Endothelial cell (in vitro differentiated cells): Measurements from ENCODE around the gene RAP2A. TPM values are rescaled to one million over a fixed set of nuclear protein-coding genes. Genes with fewer than 3 reads are reported as not detected.
A peak's percentile ranks its signal among the peaks of the same experiment; 100 is the strongest.

Experiments
- DNase-seq: peaks from one replicate; pipeline ENCODE4 v3.0.0; 2021; ENCODE audit warnings: low spot score
- H3K27ac Mint-ChIP-seq: one replicate; pipeline ENCODE4 v1.8.0; 2021; ENCODE audit warnings: mixed read lengths, inconsistent platforms; ENCODE audit not compliant: unreplicated experiment
- H3K27me3 Mint-ChIP-seq: one replicate; pipeline ENCODE4 v1.8.0; 2021; ENCODE audit warnings: mild to moderate bottlenecking, moderate library complexity, mixed read lengths, inconsistent platforms; ENCODE audit not compliant: unreplicated experiment
- H3K36me3 Mint-ChIP-seq: one replicate; pipeline ENCODE4 v1.8.0; 2021; ENCODE audit warnings: mild to moderate bottlenecking, low read depth, mixed read lengths, inconsistent platforms; ENCODE audit not compliant: unreplicated experiment
- H3K4me1 Mint-ChIP-seq: one replicate; pipeline ENCODE4 v1.8.0; 2021; ENCODE audit warnings: mild to moderate bottlenecking, mixed read lengths, inconsistent platforms; ENCODE audit not compliant: unreplicated experiment
- H3K4me3 Mint-ChIP-seq: one replicate; pipeline ENCODE4 v1.8.0; 2021; ENCODE audit warnings: mild to moderate bottlenecking, mixed read lengths, inconsistent platforms; ENCODE audit not compliant: unreplicated experiment
- H3K9me3 Mint-ChIP-seq: one replicate; pipeline ENCODE4 v1.8.0; 2021; ENCODE audit warnings: mixed read lengths, inconsistent platforms; ENCODE audit not compliant: unreplicated experiment
- CTCF ChIP-seq: fragments of 200-600 bp; sonication (generic); IDR thresholded peaks from one replicate; pipeline ENCODE4 v1.5.0; 2021; ENCODE audit warnings: antibody characterized with exemption; ENCODE audit not compliant: unreplicated experiment
- total RNA-seq: library from RNA; stranded (reverse); fragmentation: NEBNext Ultra II Directional; extraction: Animal tissue kit (Norgen Biotek cat#: 25700); gene quantifications from one replicate; pipeline ENCODE4 v1.2.1, GENCODE V29; 2021; ENCODE audit not compliant: unreplicated experiment

Gene RAP2A
- total RNA-seq, 1 donor from 2014 or later = 52.3 TPM

DNA sequence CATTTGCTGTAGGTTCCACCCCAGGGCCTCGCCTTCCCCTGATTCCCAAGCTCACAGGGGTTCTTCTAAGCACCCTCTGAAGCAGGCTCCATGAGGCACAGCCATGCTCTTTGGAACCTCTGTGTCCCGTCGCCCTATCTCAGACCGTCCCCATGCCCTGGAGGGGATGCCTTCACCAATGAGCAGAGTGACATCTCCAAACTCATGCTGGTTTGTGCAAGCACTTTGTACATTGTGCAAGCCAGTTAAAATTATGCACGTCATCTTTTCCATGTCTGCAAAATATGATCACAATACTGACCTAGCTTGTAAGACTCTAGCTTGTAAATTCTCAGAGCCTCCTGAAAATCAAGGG lies 46.5 kb upstream of the RAP2A start:
- Mint-ChIP-seq H3K27ac (peak overlapping the region; percentile 45), H3K9me3 (no peaks in the 10 kb centered on the region), H3K4me3 (peak overlapping the region; percentile 38), H3K4me1 (peaks cover 3% of the 10 kb centered on the region), H3K27me3 (peaks cover 8% of the 10 kb centered on the region), H3K36me3 (peaks cover 50% of the 10 kb centered on the region)
- TF ChIP-seq CTCF = no peak
- DNase-seq = no peak

GRCh38 chr13:97387890-97388289 lies 46.1 kb upstream of the RAP2A start:
- Mint-ChIP-seq H3K4me3 (no peak overlapping the region), H3K9me3 (no peaks in the 10 kb centered on the region), H3K27me3 (peaks cover 8% of the 10 kb centered on the region), H3K4me1 (peaks cover 3% of the 10 kb centered on the region), H3K36me3 (peaks cover 46% of the 10 kb centered on the region), H3K27ac (no peak overlapping the region)
- TF ChIP-seq CTCF = no peak
- no peak for DNase-seq

- no peak for TF ChIP-seq CTCF
- H3K27me3 Mint-ChIP-seq = peaks cover 8% of the 10 kb centered on the region
- peaks cover 41% of the 10 kb centered on the region for H3K36me3 Mint-ChIP-seq
- H3K4me1 Mint-ChIP-seq = peaks cover 3% of the 10 kb centered on the region
- DNase-seq = no peak
- H3K9me3 Mint-ChIP-seq = no peaks in the 10 kb centered on the region
- peak overlapping the region; percentile 4 for H3K4me3 Mint-ChIP-seq
- peak overlapping the region; percentile 43 for H3K27ac Mint-ChIP-seq
Observed at GRCh38 chr13:97388373-97388772, 45.6 kb upstream of the RAP2A start.

DNA sequence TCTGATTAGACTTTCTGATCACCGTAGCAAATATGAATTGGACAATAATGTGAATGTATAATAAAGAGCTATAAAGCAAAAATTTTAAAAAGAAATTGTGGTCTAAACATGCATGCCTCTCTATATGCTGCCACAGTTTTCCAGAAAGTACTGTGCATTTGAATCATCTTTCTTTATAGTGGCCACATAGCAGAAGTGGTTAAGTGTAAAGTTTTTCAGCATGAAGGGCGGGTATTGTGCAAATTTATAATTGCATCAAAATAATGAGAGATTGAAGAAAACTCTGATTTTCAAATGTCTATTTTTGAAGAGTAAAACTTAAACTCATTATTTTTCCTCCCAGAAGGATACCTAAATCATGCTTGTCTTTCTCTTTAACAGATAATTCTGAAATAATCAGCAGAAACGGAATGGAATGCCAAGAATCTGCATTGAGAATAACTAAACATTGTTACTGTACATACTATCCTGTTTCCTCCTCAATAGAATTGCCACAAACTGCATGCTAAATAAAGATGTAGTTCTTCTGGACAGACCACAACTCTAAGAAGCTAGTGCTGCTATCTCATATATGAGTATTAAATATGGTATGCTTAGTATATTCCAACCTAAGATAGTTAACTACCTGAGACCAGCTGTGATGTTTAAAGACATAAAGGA lies 42.9 kb upstream of the RAP2A start:
- Mint-ChIP-seq H3K9me3 (no peaks in the 10 kb centered on the region), H3K4me1 (peaks cover 3% of the 10 kb centered on the region), H3K4me3 (no peak overlapping the region), H3K27ac (no peak overlapping the region), H3K27me3 (peaks cover 8% of the 10 kb centered on the region), H3K36me3 (peaks cover 29% of the 10 kb centered on the region)
- no peak for TF ChIP-seq CTCF
- no peak for DNase-seq

GRCh38 chr13:97392020-97392419 lies 41.9 kb upstream of the RAP2A start:
- Mint-ChIP-seq H3K4me3 (no peak overlapping the region), H3K36me3 (peaks cover 19% of the 10 kb centered on the region)
- TF ChIP-seq CTCF = no peak

More at GRCh38 chr13:97392020-97392419, 41.9 kb upstream of the RAP2A start:
- Mint-ChIP-seq H3K9me3 (no peaks in the 10 kb centered on the region), H3K27me3 (peaks cover 9% of the 10 kb centered on the region), H3K4me1 (peaks cover 3% of the 10 kb centered on the region), H3K27ac (no peak overlapping the region)
- DNase-seq = no peak
